Chondrocyte (in vitro differentiated cells): ENCODE data around the gene GRIN1. TPM values are rescaled to one million over a fixed set of nuclear protein-coding genes. Genes with fewer than 3 reads are reported as not detected.
A peak's percentile ranks its signal among the peaks of the same experiment; 100 is the strongest.

Experiments used
- DNase-seq: peaks from one replicate; pipeline ENCODE4 v3.0.0; 2021; ENCODE audit warnings: mixed read lengths, low spot score
- H3K27ac Mint-ChIP-seq: one replicate; pipeline ENCODE4 v1.8.0; 2021; ENCODE audit warnings: mild to moderate bottlenecking, moderate library complexity, mixed read lengths; ENCODE audit not compliant: unreplicated experiment
- H3K27me3 Mint-ChIP-seq: 2 replicates; pipeline ENCODE4 v1.8.0; 2021; ENCODE audit warnings: low read depth, mixed read lengths
- H3K36me3 Mint-ChIP-seq: 2 replicates; pipeline ENCODE4 v1.8.0; 2021; ENCODE audit warnings: low read depth, mixed read lengths
- H3K4me1 Mint-ChIP-seq: 2 replicates; pipeline ENCODE4 v1.8.0; 2021; ENCODE audit warnings: low read depth, mild to moderate bottlenecking, mixed read lengths
- H3K4me3 Mint-ChIP-seq: one replicate; pipeline ENCODE4 v1.8.0; 2021; ENCODE audit warnings: mild to moderate bottlenecking, moderate library complexity, mixed read lengths; ENCODE audit not compliant: unreplicated experiment
- H3K9me3 Mint-ChIP-seq: 2 replicates; pipeline ENCODE4 v1.8.0; 2021; ENCODE audit warnings: low read depth, mixed read lengths
- CTCF ChIP-seq: fragments of 200-600 bp; sonication (generic); IDR thresholded peaks from 2 replicates; pipeline ENCODE4 v1.5.0; 2021; ENCODE audit warnings: antibody characterized with exemption, mild to moderate bottlenecking, moderate library complexity
- total RNA-seq: library from RNA; stranded (reverse); gene quantifications from 3 replicates; pipeline ENCODE4 v1.2.1, GENCODE V29; 2021

Gene GRIN1
- total RNA-seq, 1 donor from 2014 or later = 0.07 TPM

DNA sequence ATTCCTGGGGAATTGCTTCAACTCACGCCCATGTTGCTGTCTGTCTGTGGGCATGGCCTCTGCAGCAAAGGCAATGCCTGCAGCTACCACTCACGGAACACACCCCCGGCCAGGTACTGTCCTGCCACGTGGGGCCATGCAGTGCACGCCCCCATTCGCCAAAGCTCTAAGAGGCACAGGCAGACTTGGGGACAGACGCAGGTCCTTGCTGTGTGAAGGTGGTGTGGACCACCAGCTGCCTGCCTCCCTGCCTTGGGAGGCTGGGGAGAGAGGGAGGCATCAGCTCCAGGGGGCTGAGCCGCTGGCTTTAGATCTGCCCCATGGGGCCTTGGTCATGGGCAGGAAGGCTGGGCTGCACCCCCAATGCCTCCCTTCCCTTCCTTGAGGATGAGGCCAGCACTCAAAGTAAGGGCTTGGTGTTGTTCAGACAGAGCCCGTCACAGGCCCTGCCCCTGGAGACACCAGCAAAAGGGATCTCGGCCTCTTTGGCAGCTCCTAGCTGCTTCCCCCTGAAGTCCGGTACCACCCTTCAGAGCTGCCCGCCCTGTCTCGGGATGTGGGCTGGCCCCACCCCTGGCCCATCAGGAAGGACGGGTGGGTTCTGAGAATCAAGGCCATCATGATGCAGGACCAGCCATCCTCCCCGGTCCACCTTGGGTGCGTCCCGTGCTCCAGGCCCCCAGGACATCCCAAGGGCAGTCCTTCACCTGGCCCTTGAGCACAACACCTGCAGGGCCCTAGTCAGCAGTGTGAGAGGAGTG lies 2.3 kb downstream of the GRIN1 start:
- H3K4me1 Mint-ChIP-seq = no peaks in the 10 kb centered on the region
- DNase-seq = peak; percentile 79

DNA sequence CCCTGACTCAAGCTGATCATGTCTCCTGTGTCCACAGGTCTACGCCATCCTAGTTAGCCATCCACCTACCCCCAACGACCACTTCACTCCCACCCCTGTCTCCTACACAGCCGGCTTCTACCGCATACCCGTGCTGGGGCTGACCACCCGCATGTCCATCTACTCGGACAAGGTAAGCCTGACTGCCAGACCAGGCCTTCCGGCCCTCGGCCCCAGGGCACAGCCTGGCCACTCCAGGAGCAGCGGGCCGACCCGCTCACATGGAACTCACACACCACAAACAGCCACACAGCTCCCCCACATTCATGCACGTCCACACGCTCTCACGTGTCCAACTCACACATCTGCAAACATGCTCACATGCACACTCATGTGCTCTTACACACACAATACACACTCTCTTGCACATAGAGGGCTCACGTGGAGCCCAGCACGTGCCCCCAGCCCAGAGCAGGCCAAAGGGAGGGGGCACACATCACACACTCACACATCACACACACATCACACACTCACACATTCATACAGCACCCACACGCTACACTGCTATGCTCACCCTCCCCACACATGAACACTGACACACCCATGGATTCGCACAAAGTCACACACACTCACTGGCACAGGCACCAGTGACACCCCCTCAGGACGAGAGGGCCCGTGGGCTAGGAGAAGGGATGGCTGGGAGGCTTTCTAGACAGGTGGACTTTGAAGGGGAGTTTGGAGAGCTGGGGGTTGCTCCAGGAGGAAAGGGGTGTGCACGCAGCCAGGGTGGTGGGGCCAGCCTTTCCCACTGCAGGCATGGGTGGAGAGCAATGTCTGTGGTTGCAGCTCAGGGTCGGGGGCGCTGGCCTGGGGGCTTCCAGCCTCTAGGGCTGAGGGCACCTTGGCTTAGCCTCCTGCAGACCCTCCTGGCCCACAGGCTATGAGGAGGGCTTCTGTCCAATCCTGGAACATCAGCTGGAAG lies 3.3 kb downstream of the GRIN1 start:
- Mint-ChIP-seq H3K4me1 (no peaks in the 10 kb centered on the region), H3K27me3 (peaks cover 41% of the 10 kb centered on the region), H3K36me3 (no peaks in the 10 kb centered on the region), H3K4me3 (no peak overlapping the region), H3K9me3 (no peaks in the 10 kb centered on the region), H3K27ac (no peak overlapping the region)
- peak; percentile 79 for DNase-seq
- TF ChIP-seq CTCF = no peak

More for the DNA sequence above, 2.3 kb downstream of the GRIN1 start:
- Mint-ChIP-seq H3K27ac (no peak overlapping the region), H3K36me3 (no peaks in the 10 kb centered on the region), H3K4me3 (no peak overlapping the region), H3K27me3 (peaks cover 39% of the 10 kb centered on the region), H3K9me3 (no peaks in the 10 kb centered on the region)
- no peak for TF ChIP-seq CTCF

GRCh38 chr9:137143459-137143858 lies 4.5 kb downstream of the GRIN1 start:
- Mint-ChIP-seq H3K27me3 (peaks cover 36% of the 10 kb centered on the region), H3K27ac (no peak overlapping the region), H3K4me1 (no peaks in the 10 kb centered on the region), H3K4me3 (no peak overlapping the region), H3K9me3 (no peaks in the 10 kb centered on the region), H3K36me3 (no peaks in the 10 kb centered on the region)
- TF ChIP-seq CTCF = no peak
- DNase-seq = peak; percentile 65

- no peak for TF ChIP-seq CTCF
- no peak overlapping the region for H3K27ac Mint-ChIP-seq
- H3K27me3 Mint-ChIP-seq = peaks cover 22% of the 10 kb centered on the region
Measured at GRCh38 chr9:137145731-137146526, 7.0 kb downstream of the GRIN1 start.

GRCh38 chr9:137146527-137146918 lies 7.6 kb downstream of the GRIN1 start:
- Mint-ChIP-seq H3K36me3 (no peaks in the 10 kb centered on the region), H3K27ac (no peak overlapping the region), H3K9me3 (no peaks in the 10 kb centered on the region), H3K27me3 (peaks cover 20% of the 10 kb centered on the region), H3K4me3 (no peak overlapping the region), H3K4me1 (no peaks in the 10 kb centered on the region)
- peak; percentile 66 for DNase-seq
- TF ChIP-seq CTCF = no peak

More at GRCh38 chr9:137145731-137146526, 7.0 kb downstream of the GRIN1 start:
- Mint-ChIP-seq H3K9me3 (no peaks in the 10 kb centered on the region), H3K36me3 (no peaks in the 10 kb centered on the region), H3K4me1 (no peaks in the 10 kb centered on the region), H3K4me3 (no peak overlapping the region)
- DNase-seq = peak; percentile 93
